GM19099 (cell line): Measurements from ENCODE around the gene SLC6A15.

Source experiments
- POLR2A ChIP-seq: IDR thresholded peaks from 3 replicates; pipeline ENCODE4 v1.6.1; 2011; ENCODE audit warnings: low read depth; ENCODE audit not compliant: insufficient read length; ENCODE audit errors: extremely low read depth

The SLC6A15 gene

DNA sequence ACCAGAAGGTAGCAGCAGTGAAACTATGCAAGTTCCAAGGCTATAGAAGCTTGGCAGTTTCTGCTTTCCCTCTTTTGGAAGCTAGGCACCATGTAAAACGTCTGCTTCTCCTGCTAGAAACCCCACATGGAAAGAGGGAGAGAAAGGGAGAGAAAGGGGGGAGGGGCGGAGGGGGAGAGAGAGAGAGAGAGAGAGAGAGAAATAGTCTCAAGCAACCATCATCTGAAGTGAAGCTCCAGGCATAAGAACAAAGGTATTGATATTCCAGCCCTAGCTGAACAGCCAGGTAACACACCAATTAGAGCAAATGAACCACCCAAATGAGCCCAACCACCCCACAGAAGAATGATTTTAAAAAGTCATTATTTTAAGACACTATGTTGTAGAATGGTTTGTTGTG is 8.5 kb downstream of the SLC6A15 start:
- no peak for TF ChIP-seq POLR2A

DNA sequence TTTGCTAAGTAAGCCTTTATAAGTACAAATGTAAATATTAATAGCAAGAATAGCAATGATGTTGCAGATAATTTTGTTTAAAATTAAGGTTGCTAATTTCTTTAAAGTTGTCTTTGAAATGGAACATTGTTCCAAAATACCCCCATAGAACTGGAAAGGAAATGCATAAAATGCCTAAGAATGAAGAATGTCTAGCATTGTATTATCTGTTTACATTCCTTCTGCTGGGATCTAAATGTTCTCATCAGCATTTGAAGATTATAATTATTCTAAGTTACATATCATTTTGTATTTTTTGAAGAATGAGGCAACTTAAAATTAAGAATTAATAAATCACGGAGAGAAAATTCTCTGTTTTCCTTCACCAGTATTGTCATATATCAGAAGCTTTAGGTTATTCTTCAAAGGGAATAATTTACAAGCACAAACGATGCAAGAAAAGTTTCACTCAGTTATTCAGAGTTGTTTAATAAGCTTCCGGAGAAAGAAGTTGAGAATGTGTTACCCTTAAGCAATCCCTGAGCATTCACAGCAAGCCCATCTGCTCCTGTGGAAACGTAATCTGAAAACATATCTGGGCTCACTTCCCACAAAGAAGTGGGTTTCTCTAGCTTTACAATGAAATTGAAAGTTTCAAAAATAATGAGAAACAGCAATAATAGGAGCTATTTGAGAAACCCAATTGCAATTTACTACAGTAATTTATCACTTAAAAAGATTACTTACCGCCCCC is 21.3 kb downstream of the SLC6A15 start:
- TF ChIP-seq POLR2A, result no peak

DNA sequence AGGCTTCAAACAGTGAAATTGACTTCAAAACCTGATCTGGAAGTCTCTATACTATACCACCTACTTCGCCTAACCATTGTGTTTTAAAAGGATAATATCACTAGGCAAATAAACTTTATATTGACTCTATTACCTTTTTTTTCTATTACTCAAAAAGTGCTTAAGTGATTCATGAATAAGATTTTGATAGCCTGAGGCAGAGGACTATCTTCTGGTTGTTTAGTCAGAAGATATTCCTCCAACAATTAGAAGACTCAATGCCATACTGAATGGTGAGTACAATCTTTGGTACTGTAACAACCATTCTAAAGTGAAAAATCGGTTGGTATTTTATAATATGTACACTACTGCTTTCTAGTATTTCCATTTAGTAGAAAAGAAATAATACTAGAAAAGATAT is 22.8 kb downstream of the SLC6A15 start:
- no peak for TF ChIP-seq POLR2A

DNA sequence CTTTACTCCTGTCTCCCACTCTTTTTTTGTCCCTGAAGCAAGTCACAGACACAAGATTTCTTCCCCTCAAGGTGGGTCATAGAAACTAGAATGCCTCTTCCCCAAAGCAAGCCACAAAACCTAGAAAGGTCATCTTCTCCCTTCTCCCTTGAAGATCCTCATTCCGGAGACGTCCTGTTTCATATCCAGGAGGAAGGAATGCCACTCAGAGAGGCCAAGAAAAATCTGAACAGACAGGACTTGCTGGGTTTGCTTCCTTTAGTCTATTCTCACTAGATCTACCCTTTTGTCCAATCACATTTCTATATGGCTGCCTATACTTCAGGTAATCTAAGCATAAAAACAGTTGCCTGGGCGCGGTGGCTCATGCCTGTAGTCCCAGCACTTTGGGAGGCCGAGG is 23.7 kb downstream of the SLC6A15 start:
- no peak for TF ChIP-seq POLR2A

DNA sequence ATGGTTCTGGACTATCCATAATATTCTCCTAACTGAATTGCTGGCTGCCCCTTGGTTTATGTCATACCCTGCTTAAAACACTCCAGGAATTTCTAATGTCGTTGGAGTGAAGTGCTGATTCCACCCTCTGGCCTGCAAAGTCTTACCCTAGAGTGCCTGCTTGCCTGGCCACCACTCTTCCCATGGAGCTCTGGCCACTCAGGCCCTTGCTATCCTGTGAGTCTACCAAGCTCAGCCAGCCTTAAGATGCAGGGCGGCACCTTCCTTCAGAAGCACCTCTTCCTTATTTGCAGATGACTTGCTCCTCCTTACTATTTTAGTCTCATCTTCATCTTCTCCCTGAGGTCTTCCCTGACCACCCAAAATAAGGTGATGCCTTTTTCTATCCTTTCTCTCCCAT is 35.3 kb downstream of the SLC6A15 start:
- no peak for TF ChIP-seq POLR2A

- no peak for TF ChIP-seq POLR2A
Measured at GRCh38 chr12:84875241-84875640, 37.4 kb downstream of the SLC6A15 start.

- no peak for TF ChIP-seq POLR2A
Measured at GRCh38 chr12:84874825-84875139, 37.8 kb downstream of the SLC6A15 start.

GRCh38 chr12:84874125-84874824 is 38.3 kb downstream of the SLC6A15 start:
- TF ChIP-seq POLR2A, result no peak

DNA sequence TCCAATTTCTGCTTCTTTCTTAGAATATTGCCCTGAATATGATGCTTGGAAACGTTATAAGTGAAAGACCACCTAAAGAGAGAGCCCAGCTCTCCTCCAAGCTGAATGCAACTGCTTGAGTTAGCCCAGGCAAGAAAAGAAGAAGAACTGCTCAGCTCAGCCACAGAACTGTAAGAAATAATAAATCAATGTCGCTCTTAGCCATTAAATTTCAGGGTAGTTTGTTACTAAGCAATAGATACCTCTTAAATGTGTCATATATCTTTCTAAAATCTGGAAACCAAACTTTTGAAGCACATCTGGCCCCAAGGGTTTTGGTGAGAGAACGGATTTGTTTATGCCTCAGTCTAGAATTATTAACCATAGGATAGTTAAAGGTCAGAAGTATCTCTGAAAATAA is 50.4 kb downstream of the SLC6A15 start:
- no peak for TF ChIP-seq POLR2A

- TF ChIP-seq POLR2A, result no peak
Measured at GRCh38 chr12:84860718-84861117, 51.9 kb downstream of the SLC6A15 start.

DNA sequence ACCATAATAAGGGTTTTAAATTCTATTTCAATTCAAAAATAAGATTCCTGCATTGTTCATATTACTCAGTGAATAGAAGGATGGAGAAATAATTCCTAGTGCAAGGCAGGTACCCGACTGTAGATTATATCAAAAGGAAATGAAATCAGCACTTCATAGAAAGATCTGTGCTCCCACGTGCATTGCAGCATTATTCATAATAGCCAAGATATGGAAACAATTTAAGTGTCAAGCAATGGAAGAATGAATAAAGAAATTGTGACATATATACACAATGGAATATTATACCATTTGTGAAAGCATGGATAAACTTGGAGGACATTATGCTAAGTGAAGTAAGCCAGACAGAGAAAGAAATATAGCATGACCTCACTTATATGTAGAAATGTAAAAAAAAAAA is 53.8 kb downstream of the SLC6A15 start:
- no peak for TF ChIP-seq POLR2A

DNA sequence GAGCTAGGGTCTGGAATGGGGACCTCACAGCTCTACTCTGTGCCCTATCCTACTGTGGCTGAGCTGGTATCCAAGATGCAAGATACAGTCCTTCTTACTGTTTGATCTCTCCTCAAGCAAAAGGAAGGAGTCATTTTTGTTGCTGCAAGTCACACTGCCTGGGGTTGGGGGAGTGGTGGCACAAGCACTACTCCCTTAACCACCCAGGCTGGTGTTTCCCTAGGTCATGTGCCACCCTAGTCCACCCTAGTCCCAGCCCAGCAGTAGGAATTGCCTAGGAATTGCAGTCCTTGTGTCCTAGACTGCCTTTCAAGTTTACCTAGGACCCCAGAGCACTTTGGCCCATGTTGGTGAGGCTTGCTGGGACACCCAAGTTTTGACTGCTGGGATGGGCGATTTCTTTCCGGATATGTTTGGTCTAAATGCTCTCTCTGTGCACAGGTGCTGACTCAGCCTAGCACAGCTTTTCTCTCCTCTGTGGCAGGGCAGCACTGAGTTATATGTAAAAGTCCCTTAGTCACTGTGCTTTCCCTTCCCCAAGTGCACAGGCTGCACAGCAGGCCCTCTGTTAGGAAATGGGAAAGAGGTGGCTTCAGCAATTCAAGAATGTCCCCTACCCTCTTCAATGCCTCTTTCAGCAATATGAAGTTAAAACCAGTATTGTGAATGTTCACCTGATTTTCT is 54.9 kb downstream of the SLC6A15 start:
- TF ChIP-seq POLR2A, result no peak

DNA sequence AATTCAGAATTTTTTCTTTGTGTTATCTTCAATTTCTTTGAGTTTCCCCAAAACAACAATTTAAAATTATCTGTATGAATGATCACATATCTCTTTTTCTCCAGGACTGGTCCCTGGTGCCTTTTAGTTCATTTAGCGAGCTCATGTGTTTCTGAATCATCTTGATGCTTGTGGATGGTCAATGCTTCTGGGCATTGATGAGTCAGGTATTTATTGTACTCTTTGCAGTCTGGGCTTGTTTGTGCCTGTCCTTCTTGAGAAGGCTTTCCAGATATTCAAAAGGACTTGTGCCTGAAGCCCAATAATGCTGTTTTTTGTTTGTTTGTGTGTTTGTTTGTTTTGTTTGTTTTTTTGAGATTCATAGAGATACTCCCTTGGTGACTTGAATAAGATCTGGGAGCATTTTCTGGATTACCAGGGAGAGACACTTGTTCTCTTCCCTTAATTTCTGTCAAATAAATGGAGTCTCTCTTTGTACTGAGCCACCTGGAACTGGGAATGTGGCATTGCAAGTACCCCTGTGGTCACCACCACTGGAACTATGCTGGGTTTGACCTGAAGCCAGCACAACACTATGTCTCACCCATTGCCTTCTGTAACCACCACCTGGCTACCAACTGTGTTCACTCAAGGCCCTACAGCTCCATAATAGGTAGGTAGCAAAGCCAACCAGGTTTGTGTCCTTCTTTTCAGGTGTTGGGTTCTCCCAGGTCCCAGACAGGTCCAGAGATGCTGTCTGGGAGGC is 56.3 kb downstream of the SLC6A15 start:
- TF ChIP-seq POLR2A, result no peak

DNA sequence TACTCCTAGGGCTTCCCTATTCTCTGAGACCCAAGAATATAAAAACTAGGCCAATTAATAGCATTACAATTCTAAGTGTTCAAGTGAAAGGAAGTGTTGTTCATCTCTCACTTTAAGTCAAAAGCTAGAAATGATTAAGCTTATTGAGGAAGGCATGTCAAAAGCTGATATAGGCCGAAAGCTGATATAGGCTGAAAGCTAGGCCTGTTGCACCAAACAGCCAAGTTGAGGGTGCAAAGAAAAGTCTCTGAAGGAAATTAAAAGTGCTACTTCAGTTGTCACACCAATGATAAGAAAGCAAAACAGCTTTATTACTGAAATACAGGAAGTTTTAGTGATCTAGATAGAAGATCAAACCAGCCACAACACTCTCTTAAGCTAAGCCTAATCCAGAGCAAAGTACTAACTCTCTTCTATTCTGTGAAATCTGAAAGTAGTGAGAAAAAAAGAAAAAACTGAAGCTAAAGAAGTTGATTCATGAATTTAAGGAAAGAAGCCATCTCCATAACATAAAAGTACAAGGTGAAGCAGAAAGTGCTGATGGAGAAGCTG is 68.9 kb downstream of the SLC6A15 start:
- no peak for TF ChIP-seq POLR2A

DNA sequence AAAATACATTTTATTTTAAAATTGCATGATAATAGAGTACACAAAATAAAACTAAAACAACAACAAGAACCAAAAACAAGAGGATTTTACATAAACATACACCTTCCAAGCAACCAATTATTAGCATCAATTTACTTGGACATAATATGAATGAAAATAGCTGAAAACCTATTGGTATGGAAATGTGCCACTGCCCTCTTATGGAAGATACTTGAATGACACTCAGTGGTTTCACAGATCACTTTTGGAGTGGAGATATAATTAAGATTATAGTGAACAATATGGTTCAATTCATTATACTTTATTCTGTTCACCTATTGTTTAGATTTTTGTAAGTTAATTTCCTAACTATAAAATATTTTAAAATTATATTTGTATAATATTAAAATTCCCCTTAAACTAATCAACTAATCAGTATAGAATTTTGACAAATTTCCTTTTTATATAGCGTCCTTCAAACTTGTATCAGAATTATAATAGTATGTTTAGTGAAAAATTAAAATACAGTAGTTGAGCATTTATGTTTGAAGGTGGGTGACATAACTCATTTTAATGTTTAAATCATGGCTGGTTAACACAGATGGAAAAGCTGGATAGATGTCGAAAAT is 70.1 kb downstream of the SLC6A15 start:
- TF ChIP-seq POLR2A, result no peak
